NCI-H1436 (cell line): ENCODE data around the gene ARHGAP12.
"Not testable (repeated sequence)": the region's sequence is repeated elsewhere in the genome, so short reads cannot be mapped to it uniquely, and the experiment has no call there.

Experiments
- DNase-seq: peaks from one replicate; lab custom pipeline; 2025; lab: John Stamatoyannopoulos, UW

Gene ARHGAP12

GRCh38 chr10:31928549-31929260 is at the start of gene ARHGAP12:
Gene ARHGAP12 (minus strand): TSS chr10:31928831. CDS start chr10:31908855, 19,976 bp downstream.
- peak; percentile 76 for DNase-seq

- DNase-seq: no peak
Measured at GRCh38 chr10:31978156-31978483, 49.5 kb upstream of the ARHGAP12 start.

GRCh38 chr10:31977440-31978155 is 49.0 kb upstream of the ARHGAP12 start:
- no peak for DNase-seq

GRCh38 chr10:31975157-31975765 is 46.6 kb upstream of the ARHGAP12 start:
- no peak for DNase-seq

- DNase-seq: no peak
Measured at GRCh38 chr10:31974434-31975124, 45.9 kb upstream of the ARHGAP12 start.

- DNase-seq: no peak
Measured at GRCh38 chr10:31972519-31973041, 43.9 kb upstream of the ARHGAP12 start.

- DNase-seq: not testable (repeated sequence)
Measured at GRCh38 chr10:31969847-31970246, 41.2 kb upstream of the ARHGAP12 start.

- DNase-seq: no peak
Measured at GRCh38 chr10:31963589-31963980, 35.0 kb upstream of the ARHGAP12 start.

- no peak for DNase-seq
Measured at GRCh38 chr10:31962826-31963588, 34.4 kb upstream of the ARHGAP12 start.

- DNase-seq: no peak
Measured at GRCh38 chr10:31961277-31962074, 32.8 kb upstream of the ARHGAP12 start.

GRCh38 chr10:31959461-31960173 is 31.0 kb upstream of the ARHGAP12 start:
- no peak for DNase-seq

- no peak for DNase-seq
Measured at GRCh38 chr10:31958856-31959255, 30.2 kb upstream of the ARHGAP12 start.

GRCh38 chr10:31956200-31956946 is 27.7 kb upstream of the ARHGAP12 start:
- DNase-seq: no peak

- DNase-seq: no peak
Measured at GRCh38 chr10:31954410-31955191, 26.0 kb upstream of the ARHGAP12 start.

- no peak for DNase-seq
Measured at GRCh38 chr10:31953480-31953879, 24.8 kb upstream of the ARHGAP12 start.

- DNase-seq: no peak
Measured at GRCh38 chr10:31953080-31953479, 24.4 kb upstream of the ARHGAP12 start.

- DNase-seq: no peak
Measured at GRCh38 chr10:31952066-31952465, 23.4 kb upstream of the ARHGAP12 start.

GRCh38 chr10:31949266-31949665 is 20.6 kb upstream of the ARHGAP12 start:
- no peak for DNase-seq

GRCh38 chr10:31948021-31948420 is 19.4 kb upstream of the ARHGAP12 start:
- no peak for DNase-seq
